ENCODE results near the gene POLD1.

- TF ChIP-seq GABPA (IDR thresholded peaks at IDR 0.05; ENCODE audit: low read depth) = no peak
- TF ChIP-seq, protein P1, sequence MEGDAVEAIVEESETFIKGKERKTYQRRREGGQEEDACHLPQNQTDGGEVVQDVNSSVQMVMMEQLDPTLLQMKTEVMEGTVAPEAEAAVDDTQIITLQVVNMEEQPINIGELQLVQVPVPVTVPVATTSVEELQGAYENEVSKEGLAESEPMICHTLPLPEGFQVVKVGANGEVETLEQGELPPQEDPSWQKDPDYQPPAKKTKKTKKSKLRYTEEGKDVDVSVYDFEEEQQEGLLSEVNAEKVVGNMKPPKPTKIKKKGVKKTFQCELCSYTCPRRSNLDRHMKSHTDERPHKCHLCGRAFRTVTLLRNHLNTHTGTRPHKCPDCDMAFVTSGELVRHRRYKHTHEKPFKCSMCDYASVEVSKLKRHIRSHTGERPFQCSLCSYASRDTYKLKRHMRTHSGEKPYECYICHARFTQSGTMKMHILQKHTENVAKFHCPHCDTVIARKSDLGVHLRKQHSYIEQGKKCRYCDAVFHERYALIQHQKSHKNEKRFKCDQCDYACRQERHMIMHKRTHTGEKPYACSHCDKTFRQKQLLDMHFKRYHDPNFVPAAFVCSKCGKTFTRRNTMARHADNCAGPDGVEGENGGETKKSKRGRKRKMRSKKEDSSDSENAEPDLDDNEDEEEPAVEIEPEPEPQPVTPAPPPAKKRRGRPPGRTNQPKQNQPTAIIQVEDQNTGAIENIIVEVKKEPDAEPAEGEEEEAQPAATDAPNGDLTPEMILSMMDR (IDR thresholded peaks at IDR 0.05; ENCODE audit: insufficient read depth, low read length) = no peak
- TF ChIP-seq SPI1 (IDR thresholded peaks at IDR 0.05; ENCODE audit: borderline replicate concordance, low read depth) = no peak
Observed at GRCh38 chr19:50458396-50459066, 74.4 kb downstream of the POLD1 start.

Data from HL-60 (cell line).